Liver (tissue), 9 donors: ENCODE results near the gene CAPN10. TPM values are rescaled to one million over a fixed set of nuclear protein-coding genes. Genes with fewer than 3 reads are reported as not detected.

ENCODE experiments used
- DNase-seq: peaks from one replicate; pipeline ENCODE4 v3.0.0-alpha.2; 2017; ENCODE audit warnings: low spot score
- H3K27ac ChIP-seq, 2 donors: one replicate each; pipeline ENCODE4 v1.7.0; 2013; ENCODE audit warnings: inconsistent platforms in 2 of 2, low read length in 2 of 2, control low read depth in 1 of 2, low read depth in 1 of 2, mild to moderate bottlenecking in 1 of 2
- H3K27me3 ChIP-seq, 4 donors: one replicate each; pipeline versions ENCODE4 v1.6.1 to v1.7.0; 2013; ENCODE audit warnings: low read length in 3 of 4, inconsistent platforms in 1 of 4, mild to moderate bottlenecking in 1 of 4, moderate library complexity in 1 of 4; ENCODE audit not compliant: control insufficient read depth in 4 of 4, insufficient read depth in 4 of 4
- H3K36me3 ChIP-seq, 4 donors: one replicate each; pipeline versions ENCODE4 v1.6.1 to v1.7.0; 2013; ENCODE audit warnings: low read length in 3 of 4, mild to moderate bottlenecking in 3 of 4, low read depth in 1 of 4, moderate library complexity in 1 of 4; ENCODE audit not compliant: control insufficient read depth in 4 of 4, insufficient read depth in 3 of 4
- H3K4me1 ChIP-seq, 4 donors: one replicate each; pipeline versions ENCODE4 v1.6.1 to v1.7.0; 2013; ENCODE audit warnings: low read length in 3 of 4, mild to moderate bottlenecking in 3 of 4, moderate library complexity in 1 of 4; ENCODE audit not compliant: control insufficient read depth in 4 of 4, insufficient read depth in 4 of 4
- H3K4me3 ChIP-seq, 3 donors: one replicate each; pipeline versions ENCODE4 v1.6.1 to v1.7.0; 2013; ENCODE audit warnings: low read length in 3 of 3, control low read depth in 1 of 3, low read depth in 1 of 3, mild to moderate bottlenecking in 1 of 3
- H3K9ac ChIP-seq, 2 donors: one replicate each; pipeline ENCODE4 v1.7.0; 2013; ENCODE audit warnings: low read length in 2 of 2, mild to moderate bottlenecking in 2 of 2, moderate library complexity in 2 of 2, control low read depth in 1 of 2, low read depth in 1 of 2
- H3K9me3 ChIP-seq, 4 donors: one replicate each; pipeline versions ENCODE4 v1.6.1 to v1.7.0; 2013; ENCODE audit warnings: low read length in 3 of 4; ENCODE audit not compliant: control insufficient read depth in 4 of 4
- ATF3 ChIP-seq: IDR thresholded peaks from 2 replicates; pipeline ENCODE4 v1.6.1; 2016; ENCODE audit warnings: antibody characterized with exemption
- EGR1 ChIP-seq, 2 donors: IDR thresholded peaks; 2 replicates each; pipeline ENCODE4 v1.6.1; 2016 to 2018; ENCODE audit warnings: antibody characterized with exemption in 2 of 2, low read depth in 2 of 2
- FOXA1 ChIP-seq: IDR thresholded peaks from 2 replicates; pipeline ENCODE4 v1.6.1; 2016; ENCODE audit warnings: antibody characterized with exemption
- HNF4G ChIP-seq: IDR thresholded peaks from 2 replicates; pipeline ENCODE4 v1.6.1; 2016; ENCODE audit warnings: antibody characterized with exemption
- NR2F2 ChIP-seq: IDR thresholded peaks from 2 replicates; pipeline ENCODE4 v1.6.1; 2016; ENCODE audit warnings: antibody characterized with exemption
- YY1 ChIP-seq: IDR thresholded peaks from 2 replicates; pipeline ENCODE4 v1.6.1; 2016; ENCODE audit warnings: antibody characterized with exemption, mild to moderate bottlenecking
- ZBTB33 ChIP-seq: IDR thresholded peaks from 2 replicates; pipeline ENCODE4 v1.6.1; 2016; ENCODE audit warnings: antibody characterized with exemption
- WGBS: extraction: QIAGEN DNeasy Blood & Tissue Kit; methylation state at CpG from one replicate; pipeline ENCODE4 v1.1.7; 2013; 5-methylcytosine and 5-hydroxymethylcytosine counted together
- polyA plus RNA-seq, 2 donors: library from polyadenylated mRNA; stranded (reverse) in 1 of 2; unstranded in 1 of 2; fragments of 200-250 nt in 1 of 2; fragments of >200 nt in 1 of 2; fragmentation: Nextera tagmentation in 1 of 2; extraction: Ambion mirVana in 1 of 2; gene quantifications; one replicate each; pipeline versions ENCODE4 v1.2.1 to v1.2.3, GENCODE V29; 2013 to 2015
- total RNA-seq, 2 donors: library from RNA; depleted of rRNA; stranded (reverse); fragments of >200 nt; gene quantifications; one replicate each; pipeline ENCODE4 v1.2.3, GENCODE V29; 2014
- TF ChIP-seq, protein P1 (sequence below): fragments of 150-350 bp; IDR thresholded peaks from 2 replicates; pipeline ENCODE4 v1.5.1; 2017; ENCODE audit warnings: improper control_type of control experiment, low read depth, low read length; ENCODE audit not compliant: missing input control
- TF ChIP-seq, protein P2 (sequence below): IDR thresholded peaks from 2 replicates; pipeline ENCODE4 v1.6.1; 2016; ENCODE audit warnings: antibody characterized with exemption, mild to moderate bottlenecking
- donor health status: healthy.
- donor health status: healthy.
- donor health status: healthy.
- donor health status: healthy.
- donor health status: healthy.

Gene CAPN10
- total and polyA plus RNA-seq, 4 donors, result 4.8 to 11.3 (median 6.5) TPM

DNA sequence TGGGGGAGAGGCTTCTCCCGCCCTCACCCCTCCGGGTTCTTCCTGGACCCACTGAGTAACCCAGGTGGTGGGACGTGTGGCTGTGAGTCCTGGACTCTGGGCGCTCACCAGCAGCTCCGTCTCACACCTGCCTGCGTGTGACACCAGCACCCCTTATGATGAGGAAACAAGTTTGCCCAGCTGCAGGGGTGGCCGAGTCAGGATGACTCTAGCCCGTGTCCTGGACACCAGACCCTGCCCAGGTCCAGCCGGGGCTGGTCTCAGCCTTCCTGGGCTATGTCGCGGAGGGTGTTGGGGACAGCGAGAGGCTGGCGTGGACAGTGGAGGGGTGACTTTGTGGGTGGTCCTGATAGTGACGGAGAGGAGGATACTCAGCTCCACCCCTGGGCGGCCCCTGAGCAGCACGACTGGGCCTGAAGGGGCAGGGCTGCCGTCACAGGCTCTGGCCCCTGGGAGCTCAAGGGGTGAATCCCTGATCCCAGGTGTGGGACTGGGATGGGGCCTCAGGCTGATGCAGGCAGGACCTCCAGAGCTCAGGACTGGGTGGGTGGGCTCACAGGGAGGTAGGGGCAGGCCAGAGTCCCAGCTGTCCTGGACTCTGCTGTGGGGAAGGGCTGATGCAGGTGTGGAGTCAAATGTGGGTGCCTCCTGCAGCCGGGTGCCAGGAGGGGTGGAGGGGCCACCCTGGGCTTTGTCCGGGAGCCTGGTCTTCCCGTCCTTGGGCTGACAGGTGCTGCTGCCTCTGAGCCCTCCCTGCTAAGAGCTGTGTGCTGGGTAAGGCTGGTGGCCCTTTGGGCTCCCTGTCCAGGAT lies 42.5 kb downstream of the CAPN10 start:
- DNase-seq, result no peak
- 81% methylated on average over 20 of the region's 20 CpGs for WGBS
- TF ChIP-seq FOXA1 (no peak), YY1 (no peak), NR2F2 (no peak), ATF3 (no peak), ZBTB33 (no peak), EGR1 (IDR thresholded peaks at IDR 0.05; ENCODE audit: low read depth in 2 of 2) (no peak), HNF4G (no peak)
- TF ChIP-seq, protein P1, sequence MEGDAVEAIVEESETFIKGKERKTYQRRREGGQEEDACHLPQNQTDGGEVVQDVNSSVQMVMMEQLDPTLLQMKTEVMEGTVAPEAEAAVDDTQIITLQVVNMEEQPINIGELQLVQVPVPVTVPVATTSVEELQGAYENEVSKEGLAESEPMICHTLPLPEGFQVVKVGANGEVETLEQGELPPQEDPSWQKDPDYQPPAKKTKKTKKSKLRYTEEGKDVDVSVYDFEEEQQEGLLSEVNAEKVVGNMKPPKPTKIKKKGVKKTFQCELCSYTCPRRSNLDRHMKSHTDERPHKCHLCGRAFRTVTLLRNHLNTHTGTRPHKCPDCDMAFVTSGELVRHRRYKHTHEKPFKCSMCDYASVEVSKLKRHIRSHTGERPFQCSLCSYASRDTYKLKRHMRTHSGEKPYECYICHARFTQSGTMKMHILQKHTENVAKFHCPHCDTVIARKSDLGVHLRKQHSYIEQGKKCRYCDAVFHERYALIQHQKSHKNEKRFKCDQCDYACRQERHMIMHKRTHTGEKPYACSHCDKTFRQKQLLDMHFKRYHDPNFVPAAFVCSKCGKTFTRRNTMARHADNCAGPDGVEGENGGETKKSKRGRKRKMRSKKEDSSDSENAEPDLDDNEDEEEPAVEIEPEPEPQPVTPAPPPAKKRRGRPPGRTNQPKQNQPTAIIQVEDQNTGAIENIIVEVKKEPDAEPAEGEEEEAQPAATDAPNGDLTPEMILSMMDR, result no peak
- no peak overlapping the region for H3K27ac ChIP-seq
- H3K4me3 ChIP-seq, result no peak overlapping the region
- H3K9me3 ChIP-seq, result peaks cover 0 to 4% (median 1%) of the 10 kb centered on the region in 4 donors
- H3K27me3 ChIP-seq, result no peaks in the 10 kb centered on the region
- no peaks in the 10 kb centered on the region for H3K36me3 ChIP-seq
- H3K9ac ChIP-seq, result no peak overlapping the region
- H3K4me1 ChIP-seq, result no peaks in the 10 kb centered on the region

- Histone ChIP-seq H3K27me3 (no peaks in the 10 kb centered on the region), H3K9ac (no peak overlapping the region), H3K9me3 (peaks cover 0 to 4% (median 1%) of the 10 kb centered on the region in 4 donors), H3K36me3 (no peaks in the 10 kb centered on the region), H3K4me1 (no peaks in the 10 kb centered on the region), H3K27ac (no peak overlapping the region), H3K4me3 (no peak overlapping the region)
- TF ChIP-seq, protein P2, sequence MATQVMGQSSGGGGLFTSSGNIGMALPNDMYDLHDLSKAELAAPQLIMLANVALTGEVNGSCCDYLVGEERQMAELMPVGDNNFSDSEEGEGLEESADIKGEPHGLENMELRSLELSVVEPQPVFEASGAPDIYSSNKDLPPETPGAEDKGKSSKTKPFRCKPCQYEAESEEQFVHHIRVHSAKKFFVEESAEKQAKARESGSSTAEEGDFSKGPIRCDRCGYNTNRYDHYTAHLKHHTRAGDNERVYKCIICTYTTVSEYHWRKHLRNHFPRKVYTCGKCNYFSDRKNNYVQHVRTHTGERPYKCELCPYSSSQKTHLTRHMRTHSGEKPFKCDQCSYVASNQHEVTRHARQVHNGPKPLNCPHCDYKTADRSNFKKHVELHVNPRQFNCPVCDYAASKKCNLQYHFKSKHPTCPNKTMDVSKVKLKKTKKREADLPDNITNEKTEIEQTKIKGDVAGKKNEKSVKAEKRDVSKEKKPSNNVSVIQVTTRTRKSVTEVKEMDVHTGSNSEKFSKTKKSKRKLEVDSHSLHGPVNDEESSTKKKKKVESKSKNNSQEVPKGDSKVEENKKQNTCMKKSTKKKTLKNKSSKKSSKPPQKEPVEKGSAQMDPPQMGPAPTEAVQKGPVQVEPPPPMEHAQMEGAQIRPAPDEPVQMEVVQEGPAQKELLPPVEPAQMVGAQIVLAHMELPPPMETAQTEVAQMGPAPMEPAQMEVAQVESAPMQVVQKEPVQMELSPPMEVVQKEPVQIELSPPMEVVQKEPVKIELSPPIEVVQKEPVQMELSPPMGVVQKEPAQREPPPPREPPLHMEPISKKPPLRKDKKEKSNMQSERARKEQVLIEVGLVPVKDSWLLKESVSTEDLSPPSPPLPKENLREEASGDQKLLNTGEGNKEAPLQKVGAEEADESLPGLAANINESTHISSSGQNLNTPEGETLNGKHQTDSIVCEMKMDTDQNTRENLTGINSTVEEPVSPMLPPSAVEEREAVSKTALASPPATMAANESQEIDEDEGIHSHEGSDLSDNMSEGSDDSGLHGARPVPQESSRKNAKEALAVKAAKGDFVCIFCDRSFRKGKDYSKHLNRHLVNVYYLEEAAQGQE, result no peak
- DNase-seq, result no peak
- 89% methylated on average over 5 of the region's 5 CpGs for WGBS
Measured at GRCh38 chr2:240629619-240629967, 43.1 kb downstream of the CAPN10 start.
